Uterus (tissue), 2 donors: Measurements from ENCODE around the gene RPL22.

Experiments
- CTCF ChIP-seq, 4 experiments: fragments of 200-600 bp in 2 of 4; fragments of 450-650 bp in 2 of 4; sonication (generic) in 2 of 4; IDR thresholded peaks; one replicate each; pipeline ENCODE4 v1.5.1; 2016 to 2019; ENCODE audit warnings: antibody characterized with exemption in 4 of 4, mild to moderate bottlenecking in 2 of 4, moderate library complexity in 1 of 4
- POLR2A ChIP-seq, 2 donors: fragments of 450-650 bp; IDR thresholded peaks; one replicate each; pipeline ENCODE4 v1.6.1; 2016; ENCODE audit warnings: antibody characterized with exemption in 2 of 2, mild to moderate bottlenecking in 1 of 2, moderate library complexity in 1 of 2

- TF ChIP-seq CTCF (IDR thresholded peaks at IDR 0.05) (no peak), POLR2A (IDR thresholded peaks at IDR 0.05) (no peak)
These were observed 15.8 kb downstream of the RPL22 start for GRCh38 chr1:6183520-6183989.
